PC-9 (cell line): ENCODE results near the gene ANKS1B.

Experiments
- EZH2 ChIP-seq: fragments of 200-600 bp; sonication (generic); IDR thresholded peaks from 2 replicates; pipeline ENCODE4 v1.8.0; 2017; ENCODE audit warnings: antibody characterized with exemption, low read depth
- TF ChIP-seq, protein P1 (sequence below): fragments of 200-600 bp; sonication (generic); conservative IDR thresholded peaks from 2 replicates; pipeline ENCODE4 v1.6.1; 2017; ENCODE audit warnings: mixed run types, antibody characterized with exemption, mild to moderate bottlenecking, moderate library complexity

DNA sequence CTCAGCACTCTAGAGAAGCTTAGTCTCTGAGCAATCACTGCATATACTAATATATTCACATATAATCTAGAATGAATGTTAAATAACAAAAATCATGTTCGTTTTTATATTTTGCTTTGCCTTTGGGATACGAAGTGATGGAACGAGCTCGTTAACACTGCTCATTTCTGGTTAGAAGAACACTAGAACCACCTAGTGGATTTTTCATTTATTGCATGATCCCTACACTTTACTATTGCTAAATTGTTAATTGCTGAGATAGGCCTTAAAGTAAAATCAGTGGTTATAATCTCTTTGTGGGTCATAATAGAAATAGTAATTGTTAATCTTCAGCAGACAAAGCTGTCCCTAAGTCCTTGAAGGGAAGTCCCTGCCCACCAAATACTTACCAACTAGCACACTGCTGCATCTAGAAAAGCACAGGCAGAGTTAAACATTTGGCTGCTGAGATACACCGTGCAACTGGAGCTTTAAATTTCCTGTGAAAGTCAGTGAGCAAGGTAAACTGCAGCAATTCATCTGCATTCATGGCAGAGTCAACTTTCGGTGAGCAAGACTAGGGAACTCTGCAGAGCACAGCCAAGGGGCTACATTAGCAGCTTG is 985.9 kb downstream of the ANKS1B start:
- TF ChIP-seq, protein P1, sequence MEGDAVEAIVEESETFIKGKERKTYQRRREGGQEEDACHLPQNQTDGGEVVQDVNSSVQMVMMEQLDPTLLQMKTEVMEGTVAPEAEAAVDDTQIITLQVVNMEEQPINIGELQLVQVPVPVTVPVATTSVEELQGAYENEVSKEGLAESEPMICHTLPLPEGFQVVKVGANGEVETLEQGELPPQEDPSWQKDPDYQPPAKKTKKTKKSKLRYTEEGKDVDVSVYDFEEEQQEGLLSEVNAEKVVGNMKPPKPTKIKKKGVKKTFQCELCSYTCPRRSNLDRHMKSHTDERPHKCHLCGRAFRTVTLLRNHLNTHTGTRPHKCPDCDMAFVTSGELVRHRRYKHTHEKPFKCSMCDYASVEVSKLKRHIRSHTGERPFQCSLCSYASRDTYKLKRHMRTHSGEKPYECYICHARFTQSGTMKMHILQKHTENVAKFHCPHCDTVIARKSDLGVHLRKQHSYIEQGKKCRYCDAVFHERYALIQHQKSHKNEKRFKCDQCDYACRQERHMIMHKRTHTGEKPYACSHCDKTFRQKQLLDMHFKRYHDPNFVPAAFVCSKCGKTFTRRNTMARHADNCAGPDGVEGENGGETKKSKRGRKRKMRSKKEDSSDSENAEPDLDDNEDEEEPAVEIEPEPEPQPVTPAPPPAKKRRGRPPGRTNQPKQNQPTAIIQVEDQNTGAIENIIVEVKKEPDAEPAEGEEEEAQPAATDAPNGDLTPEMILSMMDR: peak; percentile 78
- no peak for TF ChIP-seq EZH2
